Esophagus squamous epithelium (tissue), 5 donors: ENCODE measurements around the gene PHLPP1. TPM values are rescaled to one million over a fixed set of nuclear protein-coding genes. Genes with fewer than 3 reads are reported as not detected.

ENCODE experiments used
- DNase-seq: peaks from one replicate; lab custom pipeline; 2025; lab: John Stamatoyannopoulos, UW
- H3K27ac ChIP-seq, 4 donors: fragments of 200-600 bp; sonication (generic); one replicate each; pipeline ENCODE4 v1.5.1; 2016 to 2019; ENCODE audit warnings: mild to moderate bottlenecking in 1 of 4
- H3K27me3 ChIP-seq, 4 donors: fragments of 200-600 bp; sonication (generic); 1 replicate in 3 of 4; 2 replicates in 1 of 4; pipeline versions ENCODE4 v1.5.1 to v1.6.0; 2017 to 2021; ENCODE audit warnings: antibody characterized with exemption in 1 of 4
- H3K36me3 ChIP-seq, 3 donors: fragments of 200-600 bp; sonication (generic); one replicate each; pipeline ENCODE4 v1.5.1; 2016 to 2019
- H3K4me1 ChIP-seq, 3 donors: fragments of 200-600 bp; sonication (generic); one replicate each; pipeline ENCODE4 v1.5.1; 2017 to 2019
- H3K4me3 ChIP-seq, 4 donors: fragments of 200-600 bp; sonication (generic); 1 replicate in 3 of 4; 2 replicates in 1 of 4; pipeline ENCODE4 v1.5.1; 2016 to 2019; ENCODE audit warnings: mild to moderate bottlenecking in 2 of 4, moderate library complexity in 1 of 4
- H3K9me3 ChIP-seq, 3 donors: fragments of 200-600 bp; sonication (generic); one replicate each; pipeline ENCODE4 v1.5.1; 2016 to 2019
- CTCF ChIP-seq, 6 experiments: fragments of 450-650 bp in 4 of 6; fragments of 200-600 bp in 2 of 6; sonication (generic) in 2 of 6; IDR thresholded peaks; one replicate each; pipeline ENCODE4 v1.5.1; 2016 to 2019; ENCODE audit warnings: antibody characterized with exemption in 6 of 6, mild to moderate bottlenecking in 4 of 6, moderate library complexity in 4 of 6
- POLR2A ChIP-seq, 4 donors: fragments of 450-650 bp; IDR thresholded peaks; one replicate each; pipeline ENCODE4 v1.6.1; 2017; ENCODE audit warnings: antibody characterized with exemption in 4 of 4, mild to moderate bottlenecking in 4 of 4, moderate library complexity in 3 of 4
- WGBS, 2 donors: methylation state at CpG; one replicate each; pipeline ENCODE4 v1.1.5; 2018; 5-methylcytosine and 5-hydroxymethylcytosine counted together
- intact Hi-C: fragments of 100-400 bp; cut with DNase I; formaldehyde crosslinking; loops from one replicate; pipeline ENCODE4 v1.15.0; 2022
- total RNA-seq, 4 donors: library from RNA; depleted of rRNA; stranded (reverse); fragments of >200 nt; gene quantifications; one replicate each; pipeline ENCODE4 v1.1.0, GENCODE V29; 2016
- donor health status: DM: yes; HTN: yes; CAD: no.

PHLPP1 gene
- total RNA-seq, 4 donors from 2014 or later, result 10.1 to 16.6 (median 14.9) TPM

DNA sequence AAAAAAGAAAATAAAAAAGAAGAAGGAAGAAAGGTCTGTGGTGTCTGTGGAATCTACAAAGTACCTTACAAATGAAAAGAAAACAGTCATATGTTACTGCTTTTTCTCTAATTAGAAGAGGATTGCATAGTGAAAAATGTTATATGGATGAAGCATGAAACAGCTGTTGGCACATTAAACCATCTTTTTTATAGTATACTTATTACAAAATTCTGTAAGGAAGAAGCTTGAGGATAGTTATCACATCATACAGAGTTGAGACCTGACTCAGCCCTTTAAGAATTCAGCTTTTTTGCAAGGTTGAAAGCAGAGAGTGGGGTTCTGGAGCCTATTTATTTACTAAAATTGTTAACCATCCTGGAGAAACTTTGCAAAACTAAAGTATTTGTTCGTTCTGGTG is 222.7 kb downstream of the PHLPP1 start:
- no peaks in the 10 kb centered on the region for H3K9me3 ChIP-seq
- WGBS, 2 donors, result 57 to 74% methylated on average over 1 of the region's 1 CpG
- no peak for DNase-seq
- TF ChIP-seq CTCF (IDR thresholded peaks at IDR 0.05), result no peak
- peaks cover 0 to 1% (median 0%) of the 10 kb centered on the region in 3 donors for H3K36me3 ChIP-seq
- H3K27me3 ChIP-seq, result no peaks in the 10 kb centered on the region
- H3K4me1 ChIP-seq, result peaks cover 0 to 52% (median 0%) of the 10 kb centered on the region in 3 donors
- peak overlapping the region in 2 of 4 donors; percentile 43 to 58 for H3K27ac ChIP-seq
- intact Hi-C loops, result no loop called here
- H3K4me3 ChIP-seq, result no peak overlapping the region

DNA sequence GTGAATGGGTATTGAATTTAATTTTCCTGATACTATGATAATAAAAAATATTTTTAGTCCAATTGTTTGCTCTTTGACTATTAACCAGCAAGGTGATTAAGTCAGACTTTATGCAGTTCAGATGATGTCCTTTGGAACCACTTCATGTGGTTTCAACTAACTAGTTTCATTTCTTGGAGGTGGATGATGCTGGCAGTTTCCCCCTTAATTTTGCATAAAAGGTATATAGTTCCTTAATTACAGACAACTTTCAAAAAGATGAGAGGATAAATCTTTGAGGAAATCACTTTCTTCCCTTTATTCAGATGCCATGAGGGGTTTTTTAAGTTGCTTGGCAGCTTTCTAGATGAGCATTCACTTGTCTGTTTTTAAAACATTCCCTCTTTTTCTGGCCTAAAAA is 223.1 kb downstream of the PHLPP1 start:
- Histone ChIP-seq H3K27ac (peak overlapping the region in 1 of 4 donors; percentile 48), H3K4me1 (peaks cover 0 to 56% (median 0%) of the 10 kb centered on the region in 3 donors), H3K27me3 (no peaks in the 10 kb centered on the region), H3K36me3 (peaks cover 0 to 6% (median 0%) of the 10 kb centered on the region in 3 donors), H3K9me3 (no peaks in the 10 kb centered on the region), H3K4me3 (no peak overlapping the region)
- TF ChIP-seq POLR2A (IDR thresholded peaks at IDR 0.05), result no peak
- TF ChIP-seq CTCF (IDR thresholded peaks at IDR 0.05), result no peak
- DNase-seq, result no peak
- intact Hi-C loops, result no loop called here

DNA sequence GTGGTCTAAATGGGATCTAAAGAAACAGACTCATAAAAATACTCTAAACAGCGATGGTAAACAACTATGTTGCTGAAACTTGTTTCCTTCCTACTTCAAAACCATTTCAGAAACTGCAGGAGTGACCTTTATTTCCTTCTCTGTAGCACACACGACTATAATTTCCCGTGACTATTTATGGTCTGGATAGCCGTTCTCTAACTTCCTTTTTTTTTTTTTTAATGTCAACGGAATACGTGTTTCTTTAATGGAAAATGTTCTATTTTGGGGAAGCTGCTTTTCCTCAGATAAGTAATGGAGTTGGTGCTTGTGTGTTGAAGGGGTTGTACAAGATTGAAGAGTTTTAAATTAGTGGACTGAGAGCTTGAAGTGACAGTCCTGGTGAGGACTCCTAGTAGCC is 224.1 kb downstream of the PHLPP1 start:
- H3K27me3 ChIP-seq, result no peaks in the 10 kb centered on the region
- H3K4me3 ChIP-seq, result no peak overlapping the region
- intact Hi-C loops, result no loop called here
- no peak for DNase-seq
- no peak for TF ChIP-seq POLR2A (IDR thresholded peaks at IDR 0.05)
- no peak for TF ChIP-seq CTCF (IDR thresholded peaks at IDR 0.05)
- 38 to 50% methylated on average over 6 of the region's 6 CpGs for whole genome bisulfite sequencing, 2 donors
- no peaks in the 10 kb centered on the region for H3K9me3 ChIP-seq
- H3K27ac ChIP-seq, result peak overlapping the region in 2 of 4 donors; percentile 48 to 57
- H3K4me1 ChIP-seq, result peaks cover 0 to 56% (median 0%) of the 10 kb centered on the region in 3 donors
- peaks cover 0 to 10% (median 0%) of the 10 kb centered on the region in 3 donors for H3K36me3 ChIP-seq

- Histone ChIP-seq H3K27ac (peak overlapping the region in 2 of 4 donors; percentile 5 to 57), H3K36me3 (peaks cover 0 to 14% (median 0%) of the 10 kb centered on the region in 3 donors), H3K4me1 (peaks cover 0 to 56% (median 0%) of the 10 kb centered on the region in 3 donors), H3K9me3 (no peaks in the 10 kb centered on the region), H3K4me3 (no peak overlapping the region), H3K27me3 (no peaks in the 10 kb centered on the region)
- intact Hi-C loops, result no loop called here
- TF ChIP-seq CTCF (IDR thresholded peaks at IDR 0.05) (no peak), POLR2A (IDR thresholded peaks at IDR 0.05) (no peak)
- no peak for DNase-seq
- 69 to 78% methylated on average over 3 of the region's 3 CpGs for WGBS, 2 donors
Observed at GRCh38 chr18:62939926-62940325, 224.6 kb downstream of the PHLPP1 start.

DNA sequence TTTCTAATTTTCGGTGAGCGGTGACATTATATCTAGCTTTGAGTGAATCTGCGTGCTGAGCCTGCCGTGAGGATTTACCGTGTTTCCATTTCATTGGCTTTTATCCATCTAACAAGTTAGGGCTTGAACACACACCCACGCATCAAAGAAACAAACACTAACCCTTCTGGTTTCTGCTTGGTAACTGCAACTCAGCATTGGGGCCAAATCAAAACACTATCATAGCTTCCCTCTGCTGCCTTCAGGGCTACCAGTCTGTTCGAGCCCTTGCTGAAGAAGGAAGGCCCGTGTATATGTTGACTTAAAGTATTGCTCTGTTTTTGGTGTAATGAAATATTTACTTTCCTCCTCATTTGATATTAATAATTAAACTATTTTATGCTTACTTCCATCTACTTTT is 227.2 kb downstream of the PHLPP1 start:
- no peak for TF ChIP-seq CTCF (IDR thresholded peaks at IDR 0.05)
- TF ChIP-seq POLR2A (IDR thresholded peaks at IDR 0.05), result no peak
- Histone ChIP-seq H3K27ac (peak overlapping the region in 3 of 4 donors; percentile 42 to 70 (median 56)), H3K9me3 (no peaks in the 10 kb centered on the region), H3K36me3 (peaks cover 0 to 40% (median 0%) of the 10 kb centered on the region in 3 donors), H3K27me3 (no peaks in the 10 kb centered on the region), H3K4me1 (peaks cover 0 to 40% (median 0%) of the 10 kb centered on the region in 3 donors), H3K4me3 (no peak overlapping the region)
- intact Hi-C loops, result no loop called here
- DNase-seq, result no peak
- 31 to 68% methylated on average over 8 of the region's 8 CpGs for WGBS, 2 donors
